DND-41 (cell line): ENCODE measurements around the gene VARS1.
"Not testable (repeated sequence)": the region's sequence is repeated elsewhere in the genome, so short reads cannot be mapped to it uniquely, and the experiment has no call there.

Experiments used
- ATAC-seq: fragments of 200-7000 bp; cut with Tn5 transposase; 3 replicates; pipeline ENCODE4 v1.9.1; 2021; ENCODE audit warnings: low read depth; ENCODE audit not compliant: insufficient read depth
- DNase-seq: peaks from one replicate; pipeline ENCODE4 v3.0.0-alpha.2; 2020
- H2AFZ ChIP-seq: 2 replicates; pipeline ENCODE4 v1.6.0; 2012; ENCODE audit warnings: low read depth, low read length
- H3K27ac ChIP-seq: 2 replicates; pipeline ENCODE4 v1.5.1; 2012; ENCODE audit warnings: low read length, inconsistent platforms
- H3K27me3 ChIP-seq: fragments of 200-600 bp; sonication (generic); 2 replicates; pipeline ENCODE4 v1.6.0; 2012; ENCODE audit warnings: low read length, mild to moderate bottlenecking, inconsistent platforms; ENCODE audit not compliant: insufficient read depth, poor library complexity
- H3K36me3 ChIP-seq: 2 replicates; pipeline ENCODE4 v1.5.1; 2012; ENCODE audit warnings: low read length, inconsistent platforms; ENCODE audit not compliant: insufficient read depth
- H3K4me1 ChIP-seq: 2 replicates; pipeline ENCODE4 v1.5.1; 2012; ENCODE audit warnings: mild to moderate bottlenecking, low read length; ENCODE audit not compliant: insufficient read depth
- H3K4me2 ChIP-seq: 2 replicates; pipeline ENCODE4 v1.6.0; 2012; ENCODE audit warnings: mild to moderate bottlenecking, moderate library complexity, low read length, inconsistent platforms; ENCODE audit not compliant: insufficient read depth
- H3K4me3 ChIP-seq, 2 experiments: fragments of 200-600 bp in 1 of 2; shearing (Covaris generic) in 1 of 2; 2 replicates each; pipeline ENCODE4 v1.5.1; 2012 to 2016; ENCODE audit warnings: inconsistent platforms in 2 of 2, low read length in 2 of 2, mild to moderate bottlenecking in 2 of 2, low read depth in 1 of 2, moderate library complexity in 1 of 2
- H3K79me2 ChIP-seq: 2 replicates; pipeline ENCODE4 v1.6.0; 2012; ENCODE audit warnings: low read length, inconsistent platforms; ENCODE audit not compliant: insufficient read depth
- H3K9ac ChIP-seq: 2 replicates; pipeline ENCODE4 v1.6.0; 2012; ENCODE audit warnings: low read depth, mild to moderate bottlenecking, inconsistent platforms, low read length, moderate library complexity
- H3K9me3 ChIP-seq: 2 replicates; pipeline ENCODE4 v1.5.1; 2012; ENCODE audit warnings: low read length, moderate library complexity, mild to moderate bottlenecking, inconsistent platforms; ENCODE audit not compliant: insufficient read depth, severe bottlenecking
- H4K20me1 ChIP-seq: 2 replicates; pipeline ENCODE4 v1.6.0; 2012; ENCODE audit warnings: low read length; ENCODE audit not compliant: insufficient read depth
- EZH2 ChIP-seq: IDR thresholded peaks from 3 replicates; pipeline ENCODE4 v1.6.1; 2012; ENCODE audit warnings: borderline replicate concordance, low read depth, mild to moderate bottlenecking, moderate library complexity, low read length, inconsistent platforms; ENCODE audit not compliant: severe bottlenecking
- TF ChIP-seq, protein P1 (sequence below): IDR thresholded peaks from 2 replicates; pipeline ENCODE4 v1.5.1; 2012; ENCODE audit warnings: borderline replicate concordance, low read length, moderate library complexity, mild to moderate bottlenecking; ENCODE audit not compliant: poor library complexity, severe bottlenecking; ENCODE audit errors: extremely low read depth

The VARS1 gene

DNA sequence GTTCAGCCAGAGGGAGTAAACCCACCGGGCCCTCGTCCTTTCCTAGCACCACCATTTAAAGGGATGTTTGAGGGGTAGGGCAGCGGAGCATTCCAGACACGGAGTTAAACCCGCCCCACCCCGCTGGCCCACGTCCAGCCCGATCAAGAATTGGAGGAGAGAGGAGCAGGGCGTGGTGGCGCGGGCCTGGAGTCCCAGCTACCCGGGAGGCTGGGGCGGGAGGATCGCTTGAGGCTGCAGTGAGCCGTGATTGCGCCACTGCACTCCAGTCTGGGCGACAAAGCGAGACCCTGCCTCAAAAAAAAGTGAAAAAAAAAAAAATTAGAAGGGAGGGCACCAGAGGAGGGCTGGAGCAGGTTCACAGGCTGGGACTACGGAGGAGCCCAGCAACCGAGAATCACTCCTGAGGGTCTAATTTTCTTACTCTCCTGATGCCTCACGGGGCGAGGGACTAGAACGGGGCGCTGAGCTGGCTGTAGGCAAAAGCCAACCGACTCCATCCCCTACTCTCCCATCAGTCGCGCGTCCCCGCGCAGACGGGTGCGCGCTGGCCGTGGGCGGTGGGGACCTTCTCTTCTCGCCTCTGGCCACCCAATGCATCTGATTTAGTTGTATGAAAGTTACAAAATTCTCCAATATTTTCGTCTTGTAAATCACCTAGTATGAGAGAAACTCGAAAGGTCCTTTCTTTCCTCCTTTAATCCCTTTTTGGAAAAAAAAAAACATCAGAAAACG, 25.9 kb upstream of the VARS1 start:
- peaks cover 2% of the 10 kb centered on the region; the same call in 1 of the 2 replicates for H3K79me2 ChIP-seq
- H3K27ac ChIP-seq = peak overlapping the region; percentile 73
- peaks cover 37% of the 10 kb centered on the region for H3K4me1 ChIP-seq
- H3K27me3 ChIP-seq = no peaks in the 10 kb centered on the region
- H3K4me3 ChIP-seq = peak overlapping the region; percentile 41 to 93
- H3K9ac ChIP-seq = peak overlapping the region; percentile 75
- ATAC-seq = peak; percentile 53
- H3K36me3 ChIP-seq = no peaks in the 10 kb centered on the region
- H4K20me1 ChIP-seq = no peaks in the 10 kb centered on the region
- DNase-seq = peak; percentile 50
- peak overlapping the region; percentile 95 for H3K4me2 ChIP-seq
- TF ChIP-seq, protein P1, sequence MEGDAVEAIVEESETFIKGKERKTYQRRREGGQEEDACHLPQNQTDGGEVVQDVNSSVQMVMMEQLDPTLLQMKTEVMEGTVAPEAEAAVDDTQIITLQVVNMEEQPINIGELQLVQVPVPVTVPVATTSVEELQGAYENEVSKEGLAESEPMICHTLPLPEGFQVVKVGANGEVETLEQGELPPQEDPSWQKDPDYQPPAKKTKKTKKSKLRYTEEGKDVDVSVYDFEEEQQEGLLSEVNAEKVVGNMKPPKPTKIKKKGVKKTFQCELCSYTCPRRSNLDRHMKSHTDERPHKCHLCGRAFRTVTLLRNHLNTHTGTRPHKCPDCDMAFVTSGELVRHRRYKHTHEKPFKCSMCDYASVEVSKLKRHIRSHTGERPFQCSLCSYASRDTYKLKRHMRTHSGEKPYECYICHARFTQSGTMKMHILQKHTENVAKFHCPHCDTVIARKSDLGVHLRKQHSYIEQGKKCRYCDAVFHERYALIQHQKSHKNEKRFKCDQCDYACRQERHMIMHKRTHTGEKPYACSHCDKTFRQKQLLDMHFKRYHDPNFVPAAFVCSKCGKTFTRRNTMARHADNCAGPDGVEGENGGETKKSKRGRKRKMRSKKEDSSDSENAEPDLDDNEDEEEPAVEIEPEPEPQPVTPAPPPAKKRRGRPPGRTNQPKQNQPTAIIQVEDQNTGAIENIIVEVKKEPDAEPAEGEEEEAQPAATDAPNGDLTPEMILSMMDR = no peak
- no peak for TF ChIP-seq EZH2
- H2AFZ ChIP-seq = peak overlapping the region; percentile 99
- no peaks in the 10 kb centered on the region for H3K9me3 ChIP-seq

DNA sequence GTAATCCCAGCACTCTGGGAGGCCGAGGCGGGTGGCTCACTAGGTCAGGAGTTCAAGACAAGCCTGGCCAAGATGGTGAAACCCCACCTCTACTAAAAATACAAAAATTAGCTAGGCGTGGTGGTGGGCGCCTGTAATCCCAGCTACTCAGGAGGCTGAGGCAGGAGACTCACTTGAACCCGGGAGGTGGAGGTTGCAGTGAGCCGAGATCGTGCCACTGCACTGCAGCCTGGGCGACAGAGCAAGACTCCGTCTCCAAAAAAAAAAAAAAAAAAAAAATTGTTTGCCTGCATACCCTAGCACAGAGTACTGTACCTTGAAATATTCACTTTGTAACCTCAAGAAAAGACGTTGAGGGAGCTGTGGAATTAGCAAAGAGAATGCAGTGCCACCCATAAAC, 24.8 kb upstream of the VARS1 start:
- H2AFZ ChIP-seq, H3K9me3 ChIP-seq, H3K4me3 ChIP-seq, H4K20me1 ChIP-seq, H3K9ac ChIP-seq, ATAC-seq, H3K79me2 ChIP-seq, H3K27ac ChIP-seq, DNase-seq, H3K36me3 ChIP-seq, H3K27me3 ChIP-seq: not testable (repeated sequence)
- Histone ChIP-seq H3K4me2 (peak overlapping the region; percentile 95; the same call in 1 of the 2 replicates), H3K4me1 (peaks cover 26% of the 10 kb centered on the region)

DNA sequence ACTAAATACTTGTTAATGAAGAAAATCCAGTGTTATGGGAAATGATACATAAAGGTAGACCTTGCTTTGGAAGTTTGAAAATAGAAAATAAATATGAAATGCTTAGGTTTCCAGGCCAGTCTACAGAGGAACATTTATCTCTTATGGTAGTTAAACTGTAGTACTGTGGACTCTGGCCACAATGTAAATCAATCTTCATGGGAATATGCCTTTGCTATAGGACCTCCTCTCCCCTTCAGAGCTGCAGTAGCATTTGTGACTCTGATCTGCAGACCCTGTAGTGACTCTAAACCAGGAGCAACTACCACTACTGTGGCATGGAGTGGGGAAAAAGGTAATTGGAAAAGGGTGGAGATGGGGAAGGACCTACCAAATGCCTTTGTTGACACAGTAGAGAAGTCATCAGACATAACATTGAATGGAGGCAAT, 24.3 kb upstream of the VARS1 start:
- Histone ChIP-seq H3K79me2 (peaks cover 2% of the 10 kb centered on the region; the same call in 1 of the 2 replicates), H4K20me1 (no peaks in the 10 kb centered on the region), H3K27ac (no peak overlapping the region), H3K36me3 (no peaks in the 10 kb centered on the region), H3K4me3 (no peak overlapping the region), H3K9me3 (no peaks in the 10 kb centered on the region), H3K4me1 (peaks cover 24% of the 10 kb centered on the region), H3K9ac (no peak overlapping the region), H3K4me2 (no peak overlapping the region), H3K27me3 (no peaks in the 10 kb centered on the region), H2AFZ (no peak overlapping the region)
- TF ChIP-seq EZH2 = no peak
- TF ChIP-seq, protein P1 = no peak
- ATAC-seq (no peak), DNase-seq (no peak)

DNA sequence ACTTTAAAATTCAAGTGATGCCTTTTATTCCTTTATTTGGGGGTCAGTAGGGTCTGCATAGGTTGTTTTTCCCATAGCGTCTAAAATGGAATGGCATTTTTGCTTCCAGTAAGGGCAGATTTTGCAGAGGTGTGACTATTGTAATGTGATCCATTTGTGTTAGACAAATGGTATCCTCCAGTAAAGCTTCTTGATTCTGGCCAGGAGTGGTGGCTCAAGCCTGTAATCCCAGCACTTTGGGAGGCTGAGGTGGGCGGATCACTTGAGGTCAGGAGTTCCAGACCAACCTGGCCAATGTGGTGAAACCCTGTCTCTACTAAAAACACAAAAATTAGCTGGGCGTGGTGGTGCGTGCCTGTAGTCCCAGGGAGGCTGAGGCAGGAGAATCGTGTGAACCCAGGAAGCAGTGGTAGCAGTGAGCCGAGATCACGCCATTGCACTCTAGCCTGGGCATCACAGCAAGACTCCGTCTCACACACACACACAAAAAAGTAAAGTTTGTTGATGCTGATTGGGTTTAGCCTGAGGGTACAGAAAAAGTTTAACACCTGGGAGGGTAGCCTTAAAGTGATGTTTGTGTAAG, 22.5 kb upstream of the VARS1 start:
- H3K9ac ChIP-seq = not testable (repeated sequence)

DNA sequence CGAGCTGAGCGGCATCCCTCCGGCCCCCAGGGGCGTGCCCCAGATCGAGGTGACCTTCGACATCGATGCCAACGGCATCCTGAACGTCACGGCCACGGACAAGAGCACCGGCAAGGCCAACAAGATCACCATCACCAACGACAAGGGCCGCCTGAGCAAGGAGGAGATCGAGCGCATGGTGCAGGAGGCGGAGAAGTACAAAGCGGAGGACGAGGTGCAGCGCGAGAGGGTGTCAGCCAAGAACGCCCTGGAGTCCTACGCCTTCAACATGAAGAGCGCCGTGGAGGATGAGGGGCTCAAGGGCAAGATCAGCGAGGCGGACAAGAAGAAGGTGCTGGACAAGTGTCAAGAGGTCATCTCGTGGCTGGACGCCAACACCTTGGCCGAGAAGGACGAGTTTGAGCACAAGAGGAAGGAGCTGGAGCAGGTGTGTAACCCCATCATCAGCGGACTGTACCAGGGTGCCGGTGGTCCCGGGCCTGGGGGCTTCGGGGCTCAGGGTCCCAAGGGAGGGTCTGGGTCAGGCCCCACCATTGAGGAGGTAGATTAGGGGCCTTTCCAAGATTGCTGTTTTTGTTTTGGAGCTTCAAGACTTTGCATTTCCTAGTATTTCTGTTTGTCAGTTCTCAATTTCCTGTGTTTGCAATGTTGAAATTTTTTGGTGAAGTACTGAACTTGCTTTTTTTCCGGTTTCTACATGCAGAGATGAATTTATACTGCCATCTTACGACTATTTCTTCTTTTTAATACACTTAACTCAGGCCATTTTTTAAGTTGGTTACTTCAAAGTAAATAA, 21.8 kb upstream of the VARS1 start:
- H4K20me1 ChIP-seq, H3K9me3 ChIP-seq, H3K9ac ChIP-seq, H3K36me3 ChIP-seq, H3K27ac ChIP-seq, DNase-seq, H3K79me2 ChIP-seq, H3K27me3 ChIP-seq, H2AFZ ChIP-seq: not testable (repeated sequence)
- Histone ChIP-seq H3K4me1 (peaks cover 16% of the 10 kb centered on the region), H3K4me3 (peak overlapping the region in 1 of 2 experiments; percentile 47; a peak in 2 of 4 replicates), H3K4me2 (peak overlapping the region; percentile 44; the same call in 1 of the 2 replicates)
- ATAC-seq = peak; percentile 68

More for the DNA sequence above, 22.5 kb upstream of the VARS1 start:
- not testable (repeated sequence) for H3K9me3 ChIP-seq, H3K4me2 ChIP-seq, H2AFZ ChIP-seq, H3K27ac ChIP-seq, H3K36me3 ChIP-seq, H3K4me3 ChIP-seq, ATAC-seq, H4K20me1 ChIP-seq, H3K79me2 ChIP-seq, H3K27me3 ChIP-seq, DNase-seq
- peaks cover 23% of the 10 kb centered on the region for H3K4me1 ChIP-seq
